Germinal center (tissue), 1 donor: ENCODE measurements around the gene EIF3K.

Experiments
- DNase-seq: peaks from one replicate; pipeline ENCODE4 v3.0.0; 2012; ENCODE audit warnings: mixed read lengths, low spot score

EIF3K gene

DNA sequence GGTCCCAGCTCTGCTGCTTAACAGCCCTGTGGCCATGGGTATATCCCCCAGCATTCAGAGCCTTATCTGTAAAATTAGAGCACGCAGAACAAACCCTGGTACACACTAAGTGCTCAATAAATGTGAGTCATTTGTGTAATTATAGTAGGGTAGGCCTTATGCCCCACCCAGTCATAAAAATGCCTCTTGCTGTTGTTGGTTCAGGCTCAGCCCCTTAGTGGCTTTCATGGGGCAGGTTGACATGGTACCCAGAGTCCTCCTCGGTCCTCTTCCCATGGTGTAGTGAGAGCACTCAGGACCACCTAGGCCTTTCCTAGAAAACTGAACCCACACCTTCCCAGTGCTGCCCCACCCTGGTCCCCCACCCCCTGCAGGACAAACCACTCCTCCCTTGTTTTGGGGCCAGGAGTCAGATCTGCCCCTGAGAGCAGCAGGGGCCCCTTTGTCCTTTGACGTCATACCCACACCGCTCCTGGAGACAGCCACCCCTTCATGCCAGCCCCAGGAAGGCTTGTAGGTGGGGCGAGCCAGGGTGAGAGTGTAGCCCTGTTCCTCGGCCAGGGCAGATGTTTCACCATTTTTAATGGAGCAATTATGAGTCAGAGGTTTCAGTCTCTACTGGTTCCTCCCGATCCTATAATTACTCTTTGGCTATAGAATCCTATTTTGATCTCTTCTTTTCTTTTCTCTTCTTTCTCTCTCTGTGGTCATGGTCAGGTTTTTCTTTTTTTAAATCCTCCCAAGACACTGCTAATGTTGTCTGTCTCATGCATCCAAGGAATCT is 65.3 kb downstream of the EIF3K start:
- DNase-seq: no peak

DNA sequence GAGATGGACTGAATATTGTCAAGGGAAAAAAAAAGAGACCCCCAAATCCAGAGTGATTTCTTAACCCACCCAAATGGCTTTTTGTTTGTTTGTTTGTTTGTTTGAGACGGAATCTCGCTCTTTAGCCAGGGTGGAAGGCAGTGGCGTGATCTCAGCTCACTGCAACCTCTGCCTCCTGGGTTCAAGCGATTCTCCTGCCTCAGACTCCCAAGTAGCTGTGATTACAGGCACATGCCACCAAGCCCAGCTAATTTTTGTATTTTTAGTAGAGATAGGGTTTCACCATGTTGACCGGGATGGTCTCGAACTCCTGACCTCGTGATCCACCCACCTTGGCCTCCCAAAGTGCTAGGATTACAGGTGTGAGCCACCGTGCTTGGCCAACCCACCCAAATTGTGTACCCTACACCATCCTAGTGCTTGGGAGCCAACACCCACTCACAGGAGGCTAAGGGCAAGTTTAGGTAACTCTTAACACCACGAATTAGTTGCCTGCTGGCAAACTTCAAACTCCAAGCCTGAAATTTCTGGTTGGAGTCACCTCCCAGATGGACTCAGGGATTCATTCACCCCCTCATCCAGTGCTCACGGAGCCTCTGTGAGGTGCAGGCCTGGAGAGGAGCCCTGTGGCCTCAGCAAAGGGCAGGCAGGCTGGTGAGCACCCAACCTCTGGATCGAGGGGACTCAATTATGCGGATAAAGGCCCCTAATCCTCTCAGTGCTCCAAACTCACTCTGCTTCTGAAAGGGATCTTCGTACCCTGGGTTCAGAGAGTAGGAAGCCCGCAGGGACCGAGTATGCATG is 66.1 kb downstream of the EIF3K start:
- DNase-seq: no peak

DNA sequence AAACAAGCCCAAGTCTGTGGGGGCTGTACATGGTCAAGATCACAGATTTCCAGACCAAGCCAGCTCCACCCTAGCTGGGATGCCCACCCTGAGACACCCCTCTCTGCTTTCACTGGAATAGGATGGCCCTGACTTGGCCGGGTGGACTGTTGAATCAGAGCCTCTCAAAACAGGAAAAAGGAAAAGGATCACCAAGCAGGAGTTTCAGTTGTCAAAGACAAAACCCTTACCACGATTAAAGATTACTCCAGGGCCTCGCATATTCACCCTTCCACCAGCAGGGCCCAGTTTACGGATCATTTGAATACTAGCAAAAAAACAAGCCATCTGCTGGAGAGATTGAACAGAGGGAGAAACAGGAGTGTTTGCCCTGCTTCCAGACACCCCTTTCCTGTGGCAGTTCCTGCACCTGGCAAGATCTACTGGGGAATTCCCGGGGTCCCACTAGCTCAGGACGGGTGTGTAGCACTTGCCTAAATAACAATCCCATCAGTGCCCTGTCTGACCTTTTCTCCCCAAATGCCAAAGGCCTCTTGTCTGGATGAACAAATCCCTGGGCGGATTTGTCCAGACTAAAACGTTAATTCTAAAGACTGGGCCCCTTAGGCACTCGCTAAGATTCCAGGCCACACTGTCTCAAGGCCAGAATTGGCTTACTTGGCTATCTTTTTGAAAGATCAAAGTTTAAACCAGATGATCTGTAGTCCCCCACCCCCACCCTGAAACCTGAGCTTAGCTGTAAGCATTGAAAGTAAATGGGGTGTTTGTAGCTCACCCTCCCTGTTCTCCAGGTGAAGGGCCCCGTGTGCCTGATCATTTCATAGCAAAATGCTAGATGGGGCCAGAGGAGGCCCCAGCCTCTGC is 66.9 kb downstream of the EIF3K start:
- peak; percentile 36 for DNase-seq

DNA sequence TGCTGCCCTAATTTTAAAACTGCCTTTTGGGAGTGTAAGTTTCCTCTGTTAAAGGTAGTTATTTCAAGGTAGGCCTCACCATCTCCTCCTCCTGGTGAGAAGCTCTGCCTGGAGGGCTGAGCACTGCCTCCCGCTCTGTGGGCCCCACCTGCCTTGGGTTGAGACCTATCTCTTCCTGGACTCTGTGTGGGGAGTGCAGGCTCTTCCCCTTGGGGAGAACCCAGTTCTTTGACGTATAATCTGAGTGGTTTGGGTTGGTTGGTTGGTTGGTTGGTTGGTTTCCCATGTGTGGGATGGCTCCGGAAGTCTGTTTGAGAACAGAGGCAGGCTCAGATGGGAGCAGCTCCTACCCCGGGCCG is 67.5 kb downstream of the EIF3K start:
- DNase-seq: peak; percentile 37
